Prostate gland (tissue), 2 donors: Measurements from ENCODE around the gene TCF7L2.

ENCODE experiments used
- CTCF ChIP-seq, 4 experiments: fragments of 200-600 bp in 2 of 4; fragments of 450-650 bp in 2 of 4; sonication (generic) in 2 of 4; IDR thresholded peaks; 1 replicate in 3 of 4; 2 replicates in 1 of 4; pipeline ENCODE4 v1.5.1; 2016 to 2019; ENCODE audit warnings: antibody characterized with exemption in 4 of 4, mild to moderate bottlenecking in 2 of 4, moderate library complexity in 2 of 4
- POLR2A ChIP-seq: fragments of 450-650 bp; IDR thresholded peaks from one replicate; pipeline ENCODE4 v1.6.1; 2016; ENCODE audit warnings: antibody characterized with exemption, mild to moderate bottlenecking
- POLR2AphosphoS5 ChIP-seq: sonication (generic); formaldehyde crosslinking; IDR thresholded peaks from one replicate; pipeline ENCODE4 v1.6.1; 2017; ENCODE audit warnings: antibody characterized with exemption

GRCh38 chr10:113179966-113180365 is 229.9 kb downstream of the TCF7L2 start:
- TF ChIP-seq CTCF (IDR thresholded peaks at IDR 0.05) (no peak), POLR2AphosphoS5 (no peak), POLR2A (no peak)
